T-helper 22 cell (primary cell): Measurements from ENCODE around the gene LRPAP1.

Experiments used
- DNase-seq: peaks from one replicate; pipeline ENCODE4 v3.0.0-alpha.2; 2020; ENCODE audit warnings: low read depth

LRPAP1 gene

DNA sequence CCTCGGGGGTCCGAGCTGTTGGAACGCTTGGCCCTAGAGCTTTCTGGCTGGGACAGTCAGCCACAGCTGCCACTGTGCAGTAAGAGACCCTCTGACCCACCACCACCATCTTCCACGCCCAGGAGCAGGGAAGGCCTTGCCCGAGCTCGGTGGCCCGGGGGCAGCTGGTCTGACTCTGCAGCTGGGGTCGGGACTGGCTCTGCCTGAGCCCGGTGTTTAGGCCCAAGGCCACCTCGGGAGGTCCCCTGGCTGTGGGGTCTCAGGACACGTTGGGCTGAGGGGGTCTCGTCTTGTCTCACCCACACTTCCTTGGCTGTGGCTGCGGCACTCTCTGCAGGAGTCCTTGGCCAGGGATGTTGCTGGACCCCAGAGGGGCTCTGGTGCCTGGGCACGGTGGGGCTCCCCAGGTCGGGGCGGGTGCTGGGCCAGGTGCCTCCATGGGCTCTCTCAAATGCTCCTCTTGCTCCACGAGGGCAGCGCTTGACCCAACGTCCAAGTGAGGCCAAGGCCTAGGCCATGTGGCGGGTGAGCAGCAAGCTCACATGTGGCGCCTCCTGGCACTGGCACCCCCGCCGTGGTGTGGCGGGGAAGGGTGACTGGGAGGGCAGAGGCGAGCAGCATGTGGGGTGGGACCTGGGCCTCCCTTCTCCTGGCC, 46.2 kb downstream of the LRPAP1 start:
- no peak for DNase-seq

DNA sequence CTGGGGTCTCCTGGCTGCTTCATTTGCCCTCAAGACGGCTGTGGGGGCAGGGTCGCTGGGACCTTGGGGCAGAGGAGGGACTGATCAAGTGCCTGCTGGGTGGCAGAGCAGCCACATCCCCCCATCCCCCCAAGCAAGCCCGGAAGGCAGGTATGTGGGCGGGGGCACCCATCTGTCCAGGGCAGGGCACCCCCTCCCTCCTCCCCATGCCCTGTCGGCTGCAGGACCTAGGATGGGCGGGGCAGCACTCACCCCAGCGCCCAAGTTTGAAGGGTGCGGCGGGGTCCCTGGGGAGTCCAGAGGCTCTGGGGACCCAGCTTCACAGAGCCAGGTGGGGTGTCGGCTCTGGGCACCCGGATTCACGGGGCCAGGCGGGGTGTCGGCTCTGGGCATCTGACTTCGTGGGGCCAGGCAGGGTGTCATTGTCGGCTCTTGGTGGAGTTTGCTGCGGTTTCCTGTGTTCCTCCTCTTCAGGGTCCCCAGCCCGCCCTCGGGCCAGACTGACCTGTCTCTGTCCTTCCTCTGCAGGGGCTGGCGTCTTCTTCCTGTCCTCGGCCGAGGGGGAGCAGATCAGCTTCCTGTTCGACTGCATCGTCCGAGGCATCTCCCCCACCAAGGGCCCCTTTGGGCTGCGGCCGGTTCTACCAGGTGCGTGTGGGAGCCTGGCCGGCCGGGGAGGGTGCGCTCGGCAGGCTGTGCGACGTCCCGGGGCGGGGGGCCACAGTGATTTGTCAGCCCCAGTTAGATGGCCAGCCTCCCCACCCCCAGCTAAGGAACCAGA, 47.0 kb downstream of the LRPAP1 start:
- no peak for DNase-seq

DNA sequence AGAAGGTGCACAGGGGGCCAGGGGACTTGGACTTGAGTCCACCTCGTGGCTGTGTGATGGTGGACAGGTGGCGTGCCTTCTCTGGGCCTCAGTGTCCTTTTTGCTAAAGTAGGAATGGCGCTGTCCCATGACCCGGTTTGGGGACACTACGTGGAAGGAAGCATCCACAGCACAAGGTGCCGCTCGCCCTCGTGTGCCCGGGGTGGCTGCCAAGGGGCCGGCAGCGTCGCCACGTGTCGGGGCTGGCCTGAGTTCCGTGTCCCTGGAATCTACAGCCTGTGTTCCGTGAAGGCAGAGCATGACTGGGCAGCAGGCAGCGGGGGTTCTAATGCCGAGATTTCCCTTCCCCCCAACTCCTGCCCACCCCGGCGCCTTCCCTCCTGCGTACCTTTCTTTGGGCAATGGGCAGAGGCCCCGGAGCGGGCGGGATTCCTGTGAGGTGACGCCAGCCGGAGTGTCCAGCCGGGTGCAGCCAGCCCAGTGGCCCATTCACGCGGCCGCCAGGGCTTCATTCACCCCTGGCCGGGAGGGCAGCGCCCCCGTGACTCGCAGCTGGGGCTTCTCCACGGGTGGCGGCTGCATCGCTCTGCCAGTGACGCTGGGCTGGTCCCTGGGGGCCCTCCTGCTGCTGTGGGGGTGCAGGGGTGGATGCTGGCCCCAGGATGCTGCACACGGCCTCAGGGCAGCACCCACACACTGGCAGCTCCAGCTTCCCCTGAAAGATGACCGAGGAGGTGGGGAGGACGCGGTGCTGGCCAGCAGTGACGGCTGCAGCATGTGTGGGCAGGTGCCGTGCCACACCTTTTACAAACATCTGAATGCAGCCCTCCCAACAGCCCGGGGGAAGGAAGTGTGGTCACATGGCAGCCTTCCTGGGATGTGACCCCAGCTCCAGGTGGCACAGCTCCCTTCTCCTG, 47.9 kb downstream of the LRPAP1 start:
- DNase-seq, result no peak

- no peak for DNase-seq
Observed at GRCh38 chr4:3483471-3483921, 48.7 kb downstream of the LRPAP1 start.

GRCh38 chr4:3482707-3483106, 49.5 kb downstream of the LRPAP1 start:
- no peak for DNase-seq

- no peak for DNase-seq
Observed at GRCh38 chr4:3481783-3482393, 50.3 kb downstream of the LRPAP1 start.

DNA sequence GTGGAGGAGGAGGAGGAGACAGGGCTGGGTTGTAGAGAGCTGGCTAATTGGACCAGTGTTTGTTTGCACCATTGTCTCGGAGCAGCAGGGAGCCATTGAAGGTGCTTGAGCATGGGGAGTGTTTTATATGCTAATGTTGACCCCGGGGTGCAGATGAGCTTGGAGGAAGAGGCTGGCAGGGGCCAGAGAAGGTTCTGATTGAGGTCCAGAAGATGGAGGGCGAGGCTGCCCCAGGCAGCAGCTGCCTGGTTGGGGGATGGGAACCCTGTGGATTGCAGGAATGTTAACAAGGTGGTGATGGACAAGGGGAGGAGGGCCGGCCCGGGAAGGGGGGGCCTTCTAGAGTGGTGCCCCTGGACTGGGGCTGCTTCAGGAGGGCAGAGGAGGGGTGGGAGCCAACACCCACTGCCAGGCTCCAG, 51.1 kb downstream of the LRPAP1 start:
- DNase-seq, result no peak

GRCh38 chr4:3480528-3481112, 51.6 kb downstream of the LRPAP1 start:
- no peak for DNase-seq

DNA sequence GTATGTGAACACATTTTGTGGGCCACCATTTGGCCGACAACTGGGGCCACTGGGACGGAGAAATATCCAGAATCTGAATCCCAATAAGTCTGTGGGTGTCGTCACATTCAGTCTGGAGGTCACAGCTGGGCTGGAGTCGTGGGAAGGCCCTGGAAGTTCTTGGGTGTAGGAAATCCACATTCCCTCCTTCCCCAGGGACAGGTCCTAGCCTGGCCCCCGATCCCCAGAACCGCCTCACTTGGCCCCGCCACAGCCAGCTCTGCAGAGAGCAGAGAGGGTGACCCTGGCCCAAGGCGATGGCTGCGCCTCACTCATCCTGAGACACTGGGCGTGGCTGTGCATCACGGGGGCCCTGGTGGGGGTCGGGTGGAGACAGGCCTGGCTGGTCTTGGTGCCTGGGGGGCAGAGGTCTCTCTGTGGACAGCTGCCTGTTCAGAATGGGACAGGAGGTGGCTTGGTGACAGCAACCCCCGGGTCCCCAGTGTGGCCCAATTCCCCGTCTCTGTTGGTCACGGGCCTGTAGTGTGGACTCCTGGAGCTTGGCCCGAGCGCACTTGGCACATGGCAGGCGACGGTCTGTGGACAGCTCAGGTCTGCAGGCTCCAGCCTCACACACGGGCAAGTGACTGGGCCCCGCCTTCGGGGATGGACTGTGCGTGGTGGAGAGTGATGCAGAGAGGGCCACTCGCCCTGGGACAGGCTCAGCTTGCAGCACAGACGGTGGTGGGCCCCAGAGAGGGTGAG, 52.7 kb downstream of the LRPAP1 start:
- DNase-seq, result no peak

- no peak for DNase-seq
Observed at GRCh38 chr4:3478446-3479357, 53.5 kb downstream of the LRPAP1 start.

GRCh38 chr4:3477750-3478430, 54.3 kb downstream of the LRPAP1 start:
- no peak for DNase-seq

DNA sequence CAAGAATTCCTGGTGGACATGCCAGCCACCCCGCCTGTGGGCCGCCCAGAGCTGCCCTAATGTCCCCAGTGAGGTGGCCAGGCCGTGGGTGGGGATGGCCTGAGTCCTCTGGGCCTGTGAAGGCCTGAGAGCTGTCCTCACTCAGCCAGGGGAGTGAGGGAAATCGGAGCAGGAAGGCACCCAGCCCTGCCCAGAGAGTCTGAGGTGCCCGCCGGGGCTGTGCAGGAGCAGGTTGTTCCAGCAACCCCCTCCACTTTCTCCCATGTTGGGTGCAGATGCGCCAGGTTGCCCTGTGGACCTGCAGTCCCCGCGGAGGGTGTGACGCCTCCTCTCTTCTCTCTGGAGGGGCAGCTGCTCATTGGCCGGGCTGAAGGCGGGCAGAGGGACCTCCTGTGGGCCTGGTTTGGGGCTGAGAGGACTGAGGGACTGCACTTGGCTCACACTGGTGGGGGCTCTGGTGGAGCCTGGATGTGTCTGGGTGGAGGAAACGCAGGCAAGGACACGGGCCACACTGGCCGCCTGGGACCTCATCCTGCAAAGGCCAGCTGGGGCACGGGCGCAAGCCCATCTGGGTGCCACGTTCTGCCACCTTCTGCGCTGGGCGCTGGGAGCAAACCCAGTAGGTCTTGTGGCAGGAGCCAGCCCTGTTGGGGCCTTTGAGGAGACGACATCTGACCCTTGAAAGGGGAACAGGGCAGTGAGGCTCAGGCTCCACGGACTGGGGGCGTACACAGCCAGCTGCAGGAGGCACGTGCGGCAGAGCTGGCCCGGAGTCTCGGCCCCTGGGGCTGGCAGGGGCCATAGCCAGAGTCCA, 55.1 kb downstream of the LRPAP1 start:
- DNase-seq, result no peak

- DNase-seq, result no peak
Observed at GRCh38 chr4:3476341-3476747, 55.9 kb downstream of the LRPAP1 start.

DNA sequence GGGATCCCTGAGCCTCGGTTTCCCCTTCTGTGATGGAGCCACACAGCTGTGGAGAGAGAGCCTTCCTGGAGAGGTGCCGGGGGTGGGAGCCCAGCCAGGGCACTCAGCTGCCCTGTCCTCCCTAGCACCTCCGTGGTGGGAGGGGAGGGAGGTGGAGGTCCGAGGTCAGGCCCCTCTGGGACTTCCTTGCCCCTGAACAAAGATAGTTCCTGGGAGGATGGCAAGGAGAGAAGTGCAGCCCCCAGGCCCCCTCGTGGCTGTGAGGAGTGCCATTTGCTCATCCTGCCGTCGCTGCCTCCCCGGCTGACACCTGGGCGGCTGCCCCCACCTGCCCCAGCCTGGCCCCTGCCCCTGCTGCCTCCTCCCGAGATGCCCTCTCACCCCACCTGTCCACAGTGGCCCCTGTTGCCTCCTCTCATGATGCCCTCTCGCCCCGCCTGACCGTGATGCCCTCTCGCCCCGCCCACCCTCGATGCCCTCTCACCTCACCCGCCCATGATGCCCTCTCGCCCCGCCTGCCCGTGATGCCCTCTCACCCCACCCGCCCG, 56.4 kb downstream of the LRPAP1 start:
- no peak for DNase-seq

DNA sequence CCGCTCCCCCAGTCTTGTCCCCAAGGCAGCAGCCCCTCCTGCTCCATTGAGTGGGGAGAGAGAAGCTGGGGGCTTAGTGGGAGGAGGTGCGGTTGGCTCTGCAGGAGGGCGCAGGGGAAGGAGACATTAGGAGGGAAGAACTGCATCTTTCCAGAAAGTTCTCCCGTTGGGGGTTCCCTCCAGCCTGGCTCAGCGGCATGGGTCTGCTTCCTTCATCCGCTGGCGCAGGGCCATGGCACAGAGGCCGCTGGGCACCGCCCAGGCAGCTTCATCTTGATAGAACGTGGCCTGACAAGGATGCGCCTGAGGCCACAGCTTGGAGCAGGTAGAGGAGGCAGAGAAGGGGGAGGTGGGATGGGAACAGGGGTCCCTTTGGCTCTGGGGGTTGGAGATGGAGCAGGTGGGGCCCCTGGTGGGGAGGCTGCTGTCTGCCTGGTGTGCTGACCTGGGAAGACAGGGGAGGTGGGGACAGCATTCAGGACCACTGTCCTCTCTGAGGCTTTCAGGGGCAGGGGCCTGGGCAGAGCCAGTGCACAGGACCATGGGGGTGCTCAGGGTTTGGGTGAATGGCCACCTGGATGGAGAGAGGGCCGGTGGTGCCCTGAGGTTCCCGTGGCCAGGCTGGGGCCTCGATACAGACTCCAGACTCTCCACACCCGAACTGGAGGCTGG, 57.0 kb downstream of the LRPAP1 start:
- DNase-seq, result no peak

DNA sequence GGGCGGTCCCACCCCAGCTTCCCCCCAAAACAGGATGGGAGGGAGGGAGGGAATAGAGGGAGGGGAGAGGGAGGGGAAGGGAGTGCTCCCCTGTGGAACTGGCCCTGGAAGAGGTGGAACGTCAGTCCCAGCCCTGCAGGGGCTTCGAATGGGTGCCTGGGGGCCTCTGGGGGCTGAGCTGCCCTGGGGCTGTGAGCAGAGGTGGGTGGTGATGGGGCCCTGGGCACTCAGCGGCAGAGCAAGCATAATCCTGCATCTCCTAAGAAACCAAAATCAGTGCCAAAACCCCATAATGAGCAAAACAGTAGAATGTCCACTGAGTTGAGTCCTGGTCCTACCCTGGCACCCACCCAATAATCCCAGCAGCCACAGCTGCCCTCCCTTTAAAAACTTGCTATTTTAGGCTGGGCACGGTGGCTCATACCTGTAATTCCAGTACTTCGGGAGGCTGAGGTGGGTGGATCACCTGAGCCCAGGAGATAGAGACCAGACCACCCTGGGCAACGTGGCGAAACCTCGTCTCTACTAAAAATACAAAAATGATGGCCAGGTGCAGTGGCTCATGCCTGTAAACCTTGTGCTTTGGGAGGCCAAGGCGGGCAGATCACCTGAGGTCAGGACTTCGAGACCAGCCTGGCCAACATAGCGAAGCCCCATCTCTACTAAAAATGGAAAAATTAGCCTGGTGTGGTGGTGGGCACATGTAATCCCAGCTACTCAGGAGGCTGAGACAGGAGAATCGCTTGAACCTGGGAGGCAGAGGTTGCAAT, 58.0 kb downstream of the LRPAP1 start:
- no peak for DNase-seq
